ENCODE data around the gene NEK2. TPM values are rescaled to one million over a fixed set of nuclear protein-coding genes. Genes with fewer than 3 reads are reported as not detected.

NEK2 gene
- total RNA-seq, 1 experiment from 2014 or later: 17.6 TPM

DNA sequence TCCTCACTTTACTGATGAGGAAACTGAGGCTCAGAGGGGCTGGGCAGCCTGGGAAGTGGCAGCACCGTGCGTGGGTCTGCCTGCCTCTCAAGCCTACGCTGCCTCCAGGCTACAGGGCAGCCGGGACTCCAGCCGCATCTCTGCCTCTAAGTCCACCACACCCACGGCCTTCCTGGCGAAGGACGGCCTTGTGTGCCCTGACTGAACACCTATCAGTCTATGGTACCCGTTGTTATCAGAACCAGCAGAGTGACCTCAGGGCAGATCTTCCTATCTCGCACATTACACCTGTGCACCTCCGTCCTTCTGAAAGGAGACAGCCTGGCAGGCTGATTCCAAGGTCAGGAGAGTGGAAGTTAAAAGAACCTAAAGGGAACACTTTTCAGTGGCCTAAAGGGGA, 60.8 kb downstream of the NEK2 start:
- no peak overlapping the region for H3K23ac ChIP-seq (ENCODE audit: insufficient read length, low read depth, low read length)
- no peaks in the 10 kb centered on the region for H3K27me3 ChIP-seq (ENCODE audit: insufficient read depth, low read length)
- H2AK5ac ChIP-seq (ENCODE audit: insufficient read length, low read length): no peak overlapping the region
- no peak overlapping the region for H2AFZ ChIP-seq (ENCODE audit: low read length)
- H3K56ac ChIP-seq (ENCODE audit: insufficient read length, low read depth, low read length): no peak overlapping the region
- no peak overlapping the region for H2BK120ac ChIP-seq (ENCODE audit: low read depth, low read length, poor library complexity, severe bottlenecking)
- H3K18ac ChIP-seq (ENCODE audit: insufficient read length, low read depth, low read length): no peak overlapping the region
- no peaks in the 10 kb centered on the region for H3K4me1 ChIP-seq (ENCODE audit: insufficient read depth, low read length)
- H4K91ac ChIP-seq (ENCODE audit: insufficient read length, low read depth, low read length): no peak overlapping the region
- H2BK5ac ChIP-seq (ENCODE audit: insufficient read length, low read length): no peak overlapping the region
- TF ChIP-seq, protein P1, sequence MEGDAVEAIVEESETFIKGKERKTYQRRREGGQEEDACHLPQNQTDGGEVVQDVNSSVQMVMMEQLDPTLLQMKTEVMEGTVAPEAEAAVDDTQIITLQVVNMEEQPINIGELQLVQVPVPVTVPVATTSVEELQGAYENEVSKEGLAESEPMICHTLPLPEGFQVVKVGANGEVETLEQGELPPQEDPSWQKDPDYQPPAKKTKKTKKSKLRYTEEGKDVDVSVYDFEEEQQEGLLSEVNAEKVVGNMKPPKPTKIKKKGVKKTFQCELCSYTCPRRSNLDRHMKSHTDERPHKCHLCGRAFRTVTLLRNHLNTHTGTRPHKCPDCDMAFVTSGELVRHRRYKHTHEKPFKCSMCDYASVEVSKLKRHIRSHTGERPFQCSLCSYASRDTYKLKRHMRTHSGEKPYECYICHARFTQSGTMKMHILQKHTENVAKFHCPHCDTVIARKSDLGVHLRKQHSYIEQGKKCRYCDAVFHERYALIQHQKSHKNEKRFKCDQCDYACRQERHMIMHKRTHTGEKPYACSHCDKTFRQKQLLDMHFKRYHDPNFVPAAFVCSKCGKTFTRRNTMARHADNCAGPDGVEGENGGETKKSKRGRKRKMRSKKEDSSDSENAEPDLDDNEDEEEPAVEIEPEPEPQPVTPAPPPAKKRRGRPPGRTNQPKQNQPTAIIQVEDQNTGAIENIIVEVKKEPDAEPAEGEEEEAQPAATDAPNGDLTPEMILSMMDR (conservative IDR thresholded peaks at IDR 0.05): no peak
- DNase-seq: no peak
- H3K4me3 Mint-ChIP-seq: no peak overlapping the region
- H3K9me3 Mint-ChIP-seq: no peaks in the 10 kb centered on the region
- H3K27ac ChIP-seq (ENCODE audit: insufficient read length, low read depth, low read length): no peak overlapping the region
- no peak overlapping the region for H3T11ph ChIP-seq (ENCODE audit: low read length)
- no peak overlapping the region for H2BK12ac ChIP-seq (ENCODE audit: insufficient read length, low read depth, low read length)
- no peak overlapping the region for H3K14ac ChIP-seq (ENCODE audit: insufficient read depth, low read length)
- no peak overlapping the region for H3K4ac ChIP-seq (ENCODE audit: low read depth, low read length)
- no CpG with 5 or more reads among the region's 11 CpGs for WGBS (ENCODE audit: extremely low coverage, insufficient read length, low lambda C conversion rate)
- H3K9ac ChIP-seq (ENCODE audit: extremely low read depth, insufficient read length, low read length): no peak overlapping the region
- no peak overlapping the region for H3K4me2 ChIP-seq (ENCODE audit: insufficient read depth, insufficient read length, low read length)
- H3K27me3 Mint-ChIP-seq (ENCODE audit: low read depth): no peaks in the 10 kb centered on the region
- no peak overlapping the region for H2BK20ac ChIP-seq (ENCODE audit: low read depth, low read length, poor library complexity, severe bottlenecking)
- no peaks in the 10 kb centered on the region for H3K23me2 ChIP-seq (ENCODE audit: insufficient read length, low read depth, low read length, poor library complexity, severe bottlenecking)
- no peaks in the 10 kb centered on the region for H3K79me1 ChIP-seq (ENCODE audit: insufficient read depth, low read depth, low read length, poor library complexity, severe bottlenecking)
- H3K27ac Mint-ChIP-seq: no peak overlapping the region
- H3K79me2 ChIP-seq (ENCODE audit: insufficient read depth, low read length): no peaks in the 10 kb centered on the region
- peaks cover 0 to 13% of the 10 kb centered on the region in 2 experiments; a peak in 2 of 4 replicates for H3K4me1 Mint-ChIP-seq
- H4K5ac ChIP-seq (ENCODE audit: insufficient read length, low read depth, low read length): no peak overlapping the region
- H4K20me1 ChIP-seq (ENCODE audit: control insufficient read depth, insufficient read depth, insufficient read length): no peaks in the 10 kb centered on the region
- no peak overlapping the region for H4K8ac ChIP-seq (replicated peaks; ENCODE audit: insufficient read length, low read depth, low read length)
- H2BK15ac ChIP-seq (ENCODE audit: low read depth, low read length): no peak overlapping the region
- H3K9me3 ChIP-seq (ENCODE audit: control insufficient read depth, low read depth, low read length): no peaks in the 10 kb centered on the region
- no peaks in the 10 kb centered on the region for H3K36me3 Mint-ChIP-seq (ENCODE audit: insufficient read depth in 1 of 3, low read depth in 3 of 3)
